H54 (cell line): ENCODE results near the gene CDC42SE2.
A peak's percentile ranks its signal among the peaks of the same experiment; 100 is the strongest.
"Not testable (repeated sequence)": the region's sequence is repeated elsewhere in the genome, so short reads cannot be mapped to it uniquely, and the experiment has no call there.

Experiments
- DNase-seq: peaks from one replicate; pipeline ENCODE4 v3.0.0; 2011; ENCODE audit warnings: low spot score, mixed read lengths; ENCODE audit not compliant: insufficient read length
- FAIRE-seq: peaks from 3 replicates; lab custom pipeline; 2011; peaks lifted over from hg19 to GRCh38; lab: Jason Lieb, UNC
- POLR2A ChIP-seq: IDR thresholded peaks from 2 replicates; pipeline ENCODE4 v1.6.1; 2011; ENCODE audit warnings: low read depth, mild to moderate bottlenecking, low read length

Gene CDC42SE2

DNA sequence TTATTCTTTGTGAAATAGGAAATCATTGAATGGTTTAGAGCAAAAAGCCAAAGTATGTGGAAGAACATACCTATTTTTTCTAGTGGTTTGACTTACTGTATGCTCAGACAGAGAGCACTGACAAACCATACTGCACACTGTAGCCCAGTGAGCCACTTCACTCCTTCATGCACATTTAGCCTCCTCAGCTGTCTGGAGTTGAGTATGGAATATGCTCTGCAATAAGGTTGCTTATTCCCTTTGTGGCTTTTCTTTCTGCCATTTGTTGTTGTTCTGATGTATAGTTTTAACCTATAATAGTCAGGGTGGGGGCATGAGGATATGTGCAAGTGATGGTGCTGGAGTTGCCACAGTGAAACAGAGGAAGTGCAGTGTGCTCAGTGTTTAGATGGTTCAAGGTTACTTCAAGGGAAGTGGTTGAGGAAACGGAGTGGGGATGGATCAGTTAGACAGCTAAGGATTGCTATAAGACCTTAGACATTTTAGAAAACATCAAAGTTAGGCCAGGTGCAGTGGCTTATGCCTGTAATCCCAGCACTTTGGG is 100.7 kb downstream of the CDC42SE2 start:
- no peak for TF ChIP-seq POLR2A
- FAIRE-seq: no peak
- DNase-seq: no peak

DNA sequence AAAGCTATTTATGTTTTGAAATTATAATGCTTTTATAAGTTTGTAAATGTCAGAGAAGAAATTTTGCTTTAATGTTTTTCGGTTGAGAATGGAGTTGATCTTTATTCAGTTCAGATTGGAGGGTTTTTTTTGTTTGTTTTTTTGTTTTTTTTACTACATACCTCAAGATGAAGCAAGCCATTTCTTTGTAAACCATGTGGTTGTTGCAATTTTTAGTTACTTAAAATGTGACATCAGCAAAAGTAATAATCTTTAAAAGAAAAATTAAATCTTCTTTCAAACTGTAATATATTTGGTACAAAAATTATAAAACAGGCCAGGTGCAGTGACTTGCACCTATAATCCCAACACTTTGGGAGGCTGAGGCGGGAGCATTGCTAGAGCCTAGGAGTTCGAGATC is 102.6 kb downstream of the CDC42SE2 start:
- no peak for FAIRE-seq
- TF ChIP-seq POLR2A: no peak
- DNase-seq: no peak

- FAIRE-seq (no peak), DNase-seq (no peak)
- no peak for TF ChIP-seq POLR2A
Observed at GRCh38 chr5:131367219-131367860, 103.5 kb downstream of the CDC42SE2 start.

DNA sequence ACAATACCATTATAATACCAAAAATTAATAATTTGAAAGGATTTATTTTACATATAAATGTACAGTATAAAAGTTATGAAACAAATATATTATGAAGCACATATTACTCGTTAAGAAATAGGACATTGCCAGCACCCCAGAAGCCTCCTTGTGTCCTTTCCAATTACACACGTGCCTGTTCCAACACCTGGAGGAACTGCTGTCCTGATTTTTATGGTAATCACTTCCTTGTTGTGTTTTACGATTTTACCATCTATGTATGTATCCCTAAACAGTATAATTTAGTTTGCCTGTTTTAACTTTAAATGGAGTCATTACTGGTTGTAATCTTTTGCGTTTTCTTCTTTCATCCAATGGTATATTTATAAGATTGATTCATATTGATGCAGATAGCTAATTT is 105.0 kb downstream of the CDC42SE2 start:
- TF ChIP-seq POLR2A: no peak
- DNase-seq (no peak), FAIRE-seq (no peak)

DNA sequence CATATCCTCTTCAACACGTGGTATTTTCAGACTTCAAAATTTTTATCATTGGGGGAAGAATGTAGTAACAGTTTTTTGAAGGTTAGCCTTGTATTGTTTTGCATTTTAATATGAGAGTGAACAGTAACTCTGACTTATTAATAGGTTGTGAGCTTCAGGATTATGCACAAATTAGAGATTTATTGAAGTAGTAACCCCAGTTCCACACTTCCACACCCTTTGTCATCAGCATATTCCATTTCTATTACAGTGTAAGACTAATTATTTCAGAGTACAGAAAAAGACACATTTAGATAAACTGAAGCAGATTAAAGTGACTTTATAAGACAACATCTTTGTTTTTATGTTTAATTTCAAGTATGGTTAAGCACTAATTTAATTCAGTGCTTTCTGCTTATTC is 105.7 kb downstream of the CDC42SE2 start:
- no peak for DNase-seq
- FAIRE-seq: no peak
- TF ChIP-seq POLR2A: no peak

DNA sequence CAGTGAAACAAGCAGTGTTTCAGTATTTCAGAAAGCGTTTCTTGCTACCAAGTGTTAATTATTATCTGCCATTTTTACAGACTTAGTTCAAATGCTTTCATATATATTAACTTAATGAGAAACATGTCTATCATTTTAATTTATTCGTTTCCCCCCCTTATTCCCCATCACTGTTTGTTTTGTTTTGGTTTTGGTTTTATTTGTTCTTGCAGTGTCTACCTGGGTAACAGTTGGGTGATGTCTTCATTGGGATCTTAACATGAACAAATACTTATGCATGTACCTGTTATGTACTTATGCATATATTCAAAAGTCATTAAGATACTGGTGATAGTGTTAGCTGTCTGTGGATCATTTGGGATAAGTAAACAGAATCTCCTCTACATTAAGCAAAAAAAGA is 108.0 kb downstream of the CDC42SE2 start:
- DNase-seq (no peak), FAIRE-seq (no peak)
- TF ChIP-seq POLR2A: no peak

DNA sequence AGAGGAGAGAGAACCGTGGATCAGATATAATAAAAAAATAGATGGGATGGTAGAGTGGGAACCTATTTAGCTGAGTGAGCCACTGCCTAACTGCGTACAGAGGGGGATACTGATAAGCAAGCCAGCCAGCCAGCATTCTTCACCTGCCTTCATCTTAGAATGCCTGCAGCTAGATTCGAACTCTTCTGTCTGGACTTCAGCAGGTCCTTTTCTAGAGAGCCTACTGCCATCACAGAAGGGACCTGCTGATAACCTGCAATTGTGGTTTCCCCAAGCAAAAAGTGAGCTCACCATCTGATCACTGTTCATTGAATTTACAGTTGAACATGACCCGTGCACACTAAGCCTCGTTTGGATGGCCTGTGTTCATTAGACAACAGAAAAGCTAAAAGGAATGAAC is 109.4 kb downstream of the CDC42SE2 start:
- FAIRE-seq: peak; percentile 62

GRCh38 chr5:131375351-131375750 is 111.5 kb downstream of the CDC42SE2 start:
- FAIRE-seq (no peak), DNase-seq (no peak)
- no peak for TF ChIP-seq POLR2A

More for the DNA sequence above, 109.4 kb downstream of the CDC42SE2 start:
- TF ChIP-seq POLR2A: no peak
- no peak for DNase-seq

GRCh38 chr5:131377346-131377745 is 113.5 kb downstream of the CDC42SE2 start:
- TF ChIP-seq POLR2A: no peak
- DNase-seq (no peak), FAIRE-seq (no peak)

- peak; percentile 65 for FAIRE-seq
- TF ChIP-seq POLR2A: no peak
- no peak for DNase-seq
Observed at GRCh38 chr5:131377785-131378325, 114.0 kb downstream of the CDC42SE2 start.

DNA sequence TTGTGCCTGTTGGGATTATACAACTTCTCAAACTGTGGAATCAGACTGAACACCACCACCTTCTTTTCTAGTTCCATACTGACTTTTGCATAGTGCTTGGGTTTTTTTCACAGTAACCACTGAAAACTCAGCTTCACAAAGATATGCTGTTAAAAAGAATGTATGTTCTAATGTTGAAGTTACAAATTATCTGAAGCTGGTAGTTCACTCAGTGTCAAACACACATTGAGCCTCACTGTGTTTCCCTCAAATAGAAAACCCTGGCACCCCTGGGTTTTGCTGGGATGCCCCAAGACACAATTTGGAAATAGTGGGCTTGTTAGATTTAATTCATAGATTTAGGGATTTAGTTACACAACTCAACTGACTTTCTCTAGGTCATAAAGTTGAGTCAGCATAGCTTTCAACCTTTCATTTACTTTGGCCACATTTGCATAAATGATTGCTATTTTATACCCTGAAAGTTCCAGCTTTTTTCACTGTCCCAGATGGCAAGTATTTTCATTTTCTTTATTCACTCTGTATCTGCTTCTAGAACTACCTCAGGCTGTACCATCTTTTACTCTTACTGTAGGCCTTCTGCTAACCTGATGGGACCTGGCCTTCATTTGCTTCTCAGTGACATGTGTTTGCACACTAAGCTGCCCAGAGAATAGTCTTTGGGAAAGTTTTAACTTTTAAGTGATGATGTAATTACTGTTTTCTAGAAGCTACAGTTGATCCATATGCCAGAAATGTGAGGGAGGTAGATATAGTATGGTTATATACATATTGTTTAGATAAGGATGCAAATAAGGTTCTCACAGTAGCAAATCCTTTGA is 115.1 kb downstream of the CDC42SE2 start:
- FAIRE-seq (no peak), DNase-seq (no peak)
- no peak for TF ChIP-seq POLR2A

DNA sequence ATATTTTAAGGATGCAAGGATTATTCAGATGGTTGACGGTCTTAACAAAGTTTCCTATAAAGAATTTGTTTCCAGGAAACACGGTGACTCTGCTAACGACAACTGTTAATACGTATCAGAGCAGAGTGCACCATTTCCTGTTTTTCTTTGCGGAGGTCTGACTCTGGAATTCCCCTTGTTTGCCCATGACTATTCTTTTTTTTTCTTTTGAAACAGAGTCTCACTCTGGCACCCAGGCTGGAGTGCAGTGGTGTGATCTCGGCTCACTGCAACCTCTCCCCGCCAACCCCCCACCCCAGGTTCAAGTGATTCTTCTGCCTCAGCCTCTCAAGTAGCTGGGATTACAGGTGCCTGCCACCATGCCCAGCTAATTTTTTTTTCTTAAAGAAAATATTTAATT is 115.9 kb downstream of the CDC42SE2 start:
- FAIRE-seq: peak; percentile 20

GRCh38 chr5:131380238-131380637 is 116.4 kb downstream of the CDC42SE2 start:
- FAIRE-seq, DNase-seq: not testable (repeated sequence)

More for the DNA sequence above, 115.9 kb downstream of the CDC42SE2 start:
- no peak for TF ChIP-seq POLR2A
- peak; percentile 14 for DNase-seq

DNA sequence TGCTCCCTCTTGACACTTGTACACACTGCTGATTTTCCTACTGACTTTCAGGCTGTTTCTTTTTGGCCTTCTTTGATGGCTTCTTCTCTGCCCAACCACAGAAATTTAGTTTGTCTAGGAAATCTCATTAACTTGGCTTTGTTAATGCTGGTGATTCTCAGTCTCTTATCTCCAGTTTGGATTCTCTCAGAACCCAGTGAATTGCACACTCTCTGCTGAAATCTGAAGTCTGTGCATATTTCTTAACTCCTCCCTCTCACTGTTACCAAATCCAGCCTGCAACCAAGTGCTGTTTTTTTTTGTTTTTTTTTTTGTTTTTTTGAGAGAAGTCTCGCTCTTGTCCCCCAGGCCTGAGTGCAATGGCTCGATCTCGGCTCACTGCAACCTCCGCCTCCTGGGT is 117.2 kb downstream of the CDC42SE2 start:
- no peak for FAIRE-seq
- no peak for TF ChIP-seq POLR2A
- DNase-seq: no peak
